HepG2 (cell line): ENCODE measurements around the gene DRAXIN. TPM values are rescaled to one million over a fixed set of nuclear protein-coding genes. Genes with fewer than 3 reads are reported as not detected.

Experiments used
- ATAC-seq: fragments of 200-7000 bp; cut with Tn5 transposase; 3 replicates; pipeline ENCODE4 v1.9.1; 2020; ENCODE audit warnings: mild to moderate bottlenecking, moderate library complexity
- BruUV-seq: library from RNA; stranded (reverse); fragments of 400-500 nt; replicated peaks from 2 replicates; lab custom pipeline; 2021; lab: Mats Ljungman, UMichigan
- CTCF ChIA-PET: fragments of 300-600 bp; formaldehyde crosslinking; extraction: SDS; loops from one replicate; lab custom pipeline; 2021; ENCODE audit warnings: low total read pairs, inconsistent platforms, low intra/inter-chr PET ratio; lab: Yijun Ruan, JAX
- POLR2A ChIA-PET: fragments of 350-600 bp; sonication (Branson Sonifier 250); formaldehyde crosslinking; loops from one replicate; lab custom pipeline; 2020; ENCODE audit warnings: antibody characterized with exemption, inconsistent platforms; lab: Yijun Ruan, JAX
- DNase-seq: peaks from one replicate; pipeline ENCODE4 v3.0.0-alpha.2; 2015; ENCODE audit warnings: low spot score
- FAIRE-seq: peaks from 3 replicates; lab custom pipeline; 2011; peaks lifted over from hg19 to GRCh38; lab: Jason Lieb, UNC
- H2AFZ ChIP-seq: one replicate; pipeline ENCODE4 v1.6.1; 2011; ENCODE audit warnings: low read length, inconsistent platforms
- H3K27ac ChIP-seq: fragments of 300-600 bp; 3 replicates; pipeline ENCODE4 v1.8.0; 2011; ENCODE audit warnings: mixed run types, mild to moderate bottlenecking, mixed read lengths, low read length, inconsistent platforms; ENCODE audit not compliant: insufficient read depth; ENCODE audit errors: extremely low read length
- H3K27me3 ChIP-seq, 2 experiments: fragments of 200-600 bp in 1 of 2; 2 replicates in 1 of 2; 3 replicates in 1 of 2; pipeline versions ENCODE4 v1.6.0 to v1.8.0; 2011; ENCODE audit warnings: low read length in 2 of 2, mild to moderate bottlenecking in 2 of 2, moderate library complexity in 2 of 2, inconsistent platforms in 1 of 2; ENCODE audit not compliant: insufficient read depth in 2 of 2, control insufficient read depth in 1 of 2
- H3K36me3 ChIP-seq, 2 experiments: fragments of 200-600 bp in 1 of 2; replicated peaks in 1 of 2; 2 replicates in 1 of 2; 3 replicates in 1 of 2; pipeline versions ENCODE4 v1.5.1 to v1.8.0; 2011; ENCODE audit warnings: low read length in 2 of 2, inconsistent platforms in 1 of 2; ENCODE audit not compliant: insufficient read depth in 2 of 2, control insufficient read depth in 1 of 2
- H3K4me1 ChIP-seq: 2 replicates; pipeline ENCODE4 v1.5.1; 2012; ENCODE audit warnings: low read length, inconsistent platforms; ENCODE audit not compliant: insufficient read depth
- H3K4me2 ChIP-seq: 2 replicates; pipeline ENCODE4 v1.6.0; 2011; ENCODE audit warnings: low read depth, low read length, inconsistent platforms
- H3K4me3 ChIP-seq, 3 experiments: fragments of 200-600 bp in 1 of 3; sonication (generic), shearing (Covaris generic) in 1 of 3; replicated peaks in 1 of 3; 2 replicates each; pipeline ENCODE4 v1.5.1; 2011 to 2016; ENCODE audit warnings: low read length in 3 of 3, inconsistent platforms in 2 of 3, low read depth in 2 of 3, mild to moderate bottlenecking in 2 of 3, control low read depth in 1 of 3, mixed read lengths in 1 of 3; ENCODE audit not compliant: insufficient read depth in 1 of 3
- H3K79me2 ChIP-seq: one replicate; pipeline ENCODE4 v1.6.1; 2011; ENCODE audit warnings: low read length, inconsistent platforms; ENCODE audit not compliant: insufficient read depth
- H3K9ac ChIP-seq: 2 replicates; pipeline ENCODE4 v1.6.0; 2011; ENCODE audit warnings: mild to moderate bottlenecking, low read depth, low read length, inconsistent platforms; ENCODE audit not compliant: insufficient read depth
- H3K9me3 ChIP-seq: 2 replicates; pipeline ENCODE4 v1.5.1; 2012; ENCODE audit warnings: mild to moderate bottlenecking, low read length
- H4K20me1 ChIP-seq: 2 replicates; pipeline ENCODE4 v1.6.0; 2011; ENCODE audit warnings: inconsistent platforms, mild to moderate bottlenecking, low read length, moderate library complexity; ENCODE audit not compliant: insufficient read depth
- AGO1 ChIP-seq: fragments of 200-400 bp; formaldehyde crosslinking; IDR thresholded peaks from 2 replicates; pipeline ENCODE4 v1.6.1; 2017; ENCODE audit warnings: mild to moderate bottlenecking, low read depth, low read length, moderate library complexity; ENCODE audit not compliant: poor library complexity, severe bottlenecking
- BCL6 ChIP-seq: IDR thresholded peaks from 2 replicates; pipeline ENCODE4 v1.6.1; 2016; ENCODE audit warnings: missing genetic modification reagents, missing compliant biosample characterization
- GATA4 ChIP-seq: sonication (generic); IDR thresholded peaks from 2 replicates; pipeline ENCODE4 v1.6.1; 2016; ENCODE audit warnings: antibody characterized with exemption, low read depth, borderline replicate concordance
- HNRNPK ChIP-seq: fragments of 200-400 bp; formaldehyde crosslinking; IDR thresholded peaks from 2 replicates; pipeline ENCODE4 v1.6.1; 2018; ENCODE audit warnings: low read length, low read depth, moderate library complexity, mild to moderate bottlenecking; ENCODE audit not compliant: poor library complexity, severe bottlenecking
- KIAA2018 ChIP-seq: sonication (generic); formaldehyde crosslinking; IDR thresholded peaks from 2 replicates; pipeline ENCODE4 v1.5.0; 2020; ENCODE audit warnings: mild to moderate bottlenecking, missing genetic modification reagents, borderline replicate concordance
- MYC ChIP-seq: sonication (generic); formaldehyde crosslinking; IDR thresholded peaks from 2 replicates; pipeline ENCODE4 v1.9.0; 2021; ENCODE audit warnings: missing genetic modification reagents, borderline replicate concordance
- NCOA2 ChIP-seq: sonication (generic); formaldehyde crosslinking; IDR thresholded peaks from 2 replicates; pipeline ENCODE4 v1.8.0; 2022; ENCODE audit warnings: inconsistent platforms
- SIN3A ChIP-seq: IDR thresholded peaks from 2 replicates; pipeline ENCODE4 v1.6.1; 2011; ENCODE audit warnings: low read depth, mild to moderate bottlenecking, control low read depth, low read length, borderline replicate concordance
- YY1 ChIP-seq: IDR thresholded peaks from 2 replicates; pipeline ENCODE4 v1.6.1; 2011; ENCODE audit warnings: low read length, low read depth, moderate library complexity, mild to moderate bottlenecking; ENCODE audit not compliant: insufficient read depth, insufficient replicate concordance
- ZFP36L1 ChIP-seq: sonication (generic); formaldehyde crosslinking; IDR thresholded peaks from 2 replicates; pipeline ENCODE4 v1.8.0; 2022; ENCODE audit warnings: mild to moderate bottlenecking, missing genetic modification reagents, moderate library complexity
- ZNF292 ChIP-seq: sonication (generic); formaldehyde crosslinking; IDR thresholded peaks from 2 replicates; pipeline ENCODE4 v1.8.1; 2022; ENCODE audit warnings: mild to moderate bottlenecking, low read depth, missing genetic modification reagents, borderline replicate concordance
- WGBS: methylation state at CpG from one replicate; pipeline ENCODE4 v1.1.6; 2017; ENCODE audit warnings: low lambda C conversion rate; 5-methylcytosine and 5-hydroxymethylcytosine counted together
- in situ Hi-C: cut with HindIII; loops from 2 replicates; pipeline ENCODE4 v1.10.0; 2017; ENCODE audit warnings: low pct_unique_long_range_greater_than_20kb; ENCODE audit not compliant: extremely low pct_ligation_motif_present
- intact Hi-C: fragments of 100-400 bp; cut with micrococcal nuclease; formaldehyde crosslinking; loops from one replicate; pipeline ENCODE4 v1.10.0; 2022; ENCODE audit not compliant: unreplicated experiment
- polyA plus RNA-seq, 8 experiments: library from polyadenylated mRNA; depleted of rRNA in 3 of 8; stranded (reverse) in 7 of 8; unstranded in 1 of 8; fragments of >200 nt; fragmentation: Illumina TruSeq in 4 of 8; extraction: Trizol in 4 of 8; gene quantifications; 2 replicates each; pipeline versions ENCODE4 v1.2.1 to v1.2.3, GENCODE V29; 2011 to 2016; ENCODE audit warnings: low read depth in 4 of 8, missing spikeins in 1 of 8, mixed read lengths in 1 of 8; ENCODE audit not compliant: insufficient read depth in 1 of 8
- total RNA-seq, 5 experiments: library from RNA; depleted of rRNA; stranded (reverse); fragments of >200 nt; fragmentation: Illumina TruSeq; extraction: Trizol; gene quantifications; 2 replicates each; pipeline ENCODE4 v1.2.3, GENCODE V29; 2016; ENCODE audit warnings: low read depth in 1 of 5
- TF ChIP-seq, protein P1 (sequence below): IDR thresholded peaks from 2 replicates; pipeline ENCODE4 v1.6.1; 2016; ENCODE audit warnings: missing biosample characterization, missing genetic modification reagents, low read depth

Gene DRAXIN
- total and polyA plus RNA-seq, 2 of the 13 experiments (the other 11 are each of a cell fraction or from before 2014, with no cell fraction given) = 0.02 TPM; not detected in 1

- Histone ChIP-seq H3K4me2 (peak overlapping the region; percentile 88), H3K4me3 (peak overlapping the region; percentile 86 to 99 (median 98)), H4K20me1 (no peaks in the 10 kb centered on the region), H3K79me2 (no peaks in the 10 kb centered on the region), H3K9ac (peak overlapping the region; percentile 75), H2AFZ (no peak overlapping the region), H3K4me1 (peaks cover 43% of the 10 kb centered on the region), H3K27me3 (peaks cover 0 to 3% of the 10 kb centered on the region in 2 experiments; a peak in 2 of 5 replicates), H3K27ac (peak overlapping the region; percentile 71), H3K36me3 (no peaks in the 10 kb centered on the region), H3K9me3 (no peaks in the 10 kb centered on the region)
- intact Hi-C loops = no loop called here
- POLR2A ChIA-PET = interaction anchor here (0.7 to 3.5 kb wide), 16 partner anchors 10 to 474 kb away, joined by 3 to 17 read pairs (median 4); partner anchors contain the start of genes CLCN6, FBXO2, FBXO44 and FBXO6
- ATAC-seq = peak; percentile 61
- peak; percentile 65 for DNase-seq
- CTCF ChIA-PET = no interaction called here
- 53% methylated on average over 5 of the region's 15 CpGs for WGBS
- TSS peak; percentile 81 for BruUV-seq
- in situ Hi-C loops = no loop called here
- FAIRE-seq = peak; percentile 39
- TF ChIP-seq, protein P1, sequence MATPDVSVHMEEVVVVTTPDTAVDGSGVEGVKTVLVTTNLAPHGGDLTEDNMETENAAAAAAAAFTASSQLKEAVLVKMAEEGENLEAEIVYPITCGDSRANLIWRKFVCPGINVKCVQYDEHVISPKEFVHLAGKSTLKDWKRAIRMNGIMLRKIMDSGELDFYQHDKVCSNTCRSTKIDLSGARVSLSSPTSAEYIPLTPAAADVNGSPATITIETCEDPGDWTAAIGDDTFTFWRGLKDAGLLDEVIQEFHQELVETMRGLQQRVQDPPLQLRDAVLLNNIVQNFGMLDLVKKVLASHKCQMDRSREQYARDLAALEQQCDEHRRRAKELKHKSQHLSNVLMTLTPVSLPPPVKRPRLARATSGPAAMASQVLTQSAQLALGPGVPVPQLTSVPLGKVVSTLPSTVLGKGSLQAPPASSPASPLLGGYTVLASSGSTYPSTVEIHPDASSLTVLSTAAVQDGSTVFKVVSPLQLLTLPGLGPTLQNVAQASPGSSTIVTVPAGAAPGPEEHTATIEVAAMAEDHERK (CRISPR knock-in tag) = no peak
- TF ChIP-seq GATA4 (no peak), MYC (CRISPR knock-in tag) (peak; percentile 66; the same call in 1 of the 2 replicates), KIAA2018 (CRISPR knock-in tag) (no peak), AGO1 (peak; percentile 2), YY1 (peak; percentile 85), ZFP36L1 (no peak), HNRNPK (no peak), NCOA2 (CRISPR knock-in tag) (0 out of 2 replicates have a peak, but pooled peaks have one; percentile 8), BCL6 (CRISPR knock-in tag) (no peak), ZNF292 (no peak), SIN3A (0 out of 2 replicates have a peak, but pooled peaks have one; percentile 19)
These were observed 45.5 kb downstream of the DRAXIN start for GRCh38 chr1:11736746-11737639.
